HG03095 (cell line): ENCODE measurements around the gene ENTPD5.
"Not testable (repeated sequence)": the region's sequence is repeated elsewhere in the genome, so short reads cannot be mapped to it uniquely, and the experiment has no call there.

Experiments used
- ATAC-seq: cut with Tn5 transposase; IDR thresholded peaks from one replicate; pipeline ENCODE4 v1.9.1; 2021; ENCODE audit warnings: moderate library complexity; ENCODE audit not compliant: unreplicated experiment

ENTPD5 gene

GRCh38 chr14:74008843-74009499, 10.1 kb downstream of the ENTPD5 start:
- ATAC-seq = no peak

GRCh38 chr14:74005664-74006063, 13.4 kb downstream of the ENTPD5 start:
- ATAC-seq = not testable (repeated sequence)

- no peak for ATAC-seq
Observed at GRCh38 chr14:73998726-73999125, 20.4 kb downstream of the ENTPD5 start.

- no peak for ATAC-seq
Observed at GRCh38 chr14:73997944-73998447, 21.1 kb downstream of the ENTPD5 start.

- ATAC-seq = no peak
Observed at GRCh38 chr14:73997108-73997943, 21.8 kb downstream of the ENTPD5 start.

- ATAC-seq = no peak
Observed at GRCh38 chr14:73996731-73997107, 22.4 kb downstream of the ENTPD5 start.

- no peak for ATAC-seq
Observed at GRCh38 chr14:73995977-73996378, 23.1 kb downstream of the ENTPD5 start.

GRCh38 chr14:73994926-73995325, 24.2 kb downstream of the ENTPD5 start:
- ATAC-seq = not testable (repeated sequence)

- ATAC-seq = no peak
Observed at GRCh38 chr14:73991092-73991491, 28.0 kb downstream of the ENTPD5 start.

GRCh38 chr14:73988656-73989055, 30.4 kb downstream of the ENTPD5 start:
- not testable (repeated sequence) for ATAC-seq

GRCh38 chr14:73988065-73988464, 31.0 kb downstream of the ENTPD5 start:
- ATAC-seq = no peak

GRCh38 chr14:73977896-73978295, 41.2 kb downstream of the ENTPD5 start:
- ATAC-seq = no peak

- ATAC-seq = no peak
Observed at GRCh38 chr14:73976125-73976524, 43.0 kb downstream of the ENTPD5 start.

- no peak for ATAC-seq
Observed at GRCh38 chr14:73973497-73973896, 45.6 kb downstream of the ENTPD5 start.

- no peak for ATAC-seq
Observed at GRCh38 chr14:73968885-73969284, 50.2 kb downstream of the ENTPD5 start.

GRCh38 chr14:73965216-73965615, 53.9 kb downstream of the ENTPD5 start:
- ATAC-seq = no peak

GRCh38 chr14:73961192-73961591, 57.9 kb downstream of the ENTPD5 start:
- ATAC-seq = no peak

- no peak for ATAC-seq
Observed at GRCh38 chr14:73958591-73958990, 60.5 kb downstream of the ENTPD5 start.

- ATAC-seq = no peak
Observed at GRCh38 chr14:73955674-73956073, 63.4 kb downstream of the ENTPD5 start.

GRCh38 chr14:73953731-73954130, 65.4 kb downstream of the ENTPD5 start:
- ATAC-seq = no peak

- ATAC-seq = peak; percentile 81
Observed at GRCh38 chr14:73949752-73950734, 69.0 kb downstream of the ENTPD5 start, which contains the start of the genes COQ6 and FAM161B. Gene COQ6 (plus strand): TSS chr14:73950302. CDS start chr14:73950333, 31 bp downstream. Gene FAM161B (minus strand): TSS chr14:73950094. CDS start chr14:73950026, 68 bp downstream.
